WTC11 (cell line): ENCODE data around the gene HSBP1L1. TPM values are rescaled to one million over a fixed set of nuclear protein-coding genes. Genes with fewer than 3 reads are reported as not detected.

Experiments used
- ATAC-seq: fragments of 200-7000 bp; cut with Tn5 transposase; 2 replicates; pipeline ENCODE4 v1.10.0; 2021; ENCODE audit warnings: mild to moderate bottlenecking, moderate library complexity
- CTCF ChIA-PET: fragments of 300-600 bp; sonication (Branson Sonifier 250); formaldehyde crosslinking; loops from one replicate; lab custom pipeline; 2021; ENCODE audit warnings: antibody characterized with exemption; lab: Charles Lee
- POLR2A ChIA-PET: fragments of 350-600 bp; sonication (Branson Sonifier 250); formaldehyde crosslinking; loops from one replicate; lab custom pipeline; 2021; ENCODE audit warnings: antibody characterized with exemption; lab: Charles Lee
- DNase-seq: peaks from one replicate; pipeline ENCODE4 v3.0.0; 2021; ENCODE audit warnings: low spot score
- H3K27ac Mint-ChIP-seq: 2 replicates; pipeline ENCODE4 v1.8.0; 2021; ENCODE audit warnings: mixed read lengths
- H3K27me3 Mint-ChIP-seq: 2 replicates; pipeline ENCODE4 v1.8.0; 2021; ENCODE audit warnings: low read depth, mild to moderate bottlenecking, moderate library complexity, mixed read lengths
- H3K36me3 Mint-ChIP-seq: 2 replicates; pipeline ENCODE4 v1.8.0; 2021; ENCODE audit warnings: mixed read lengths
- H3K4me1 Mint-ChIP-seq: 2 replicates; pipeline ENCODE4 v1.8.0; 2022; ENCODE audit warnings: mixed read lengths
- H3K4me3 Mint-ChIP-seq: 2 replicates; pipeline ENCODE4 v1.8.0; 2021; ENCODE audit warnings: mild to moderate bottlenecking, moderate library complexity, mixed read lengths
- H3K9me3 Mint-ChIP-seq: 2 replicates; pipeline ENCODE4 v1.8.0; 2021; ENCODE audit warnings: mixed read lengths
- ATF6 ChIP-seq: sonication (generic); formaldehyde crosslinking; IDR thresholded peaks from 2 replicates; pipeline ENCODE4 v1.8.1; 2023; ENCODE audit warnings: mild to moderate bottlenecking, missing genetic modification reagents
- CDX4 ChIP-seq: fragments of 250-450 bp; sonication (Bioruptor Pico); IDR thresholded peaks from 2 replicates; pipeline ENCODE4 v1.9.0; 2021; ENCODE audit warnings: moderate library complexity, mild to moderate bottlenecking, inconsistent platforms, borderline replicate concordance
- ESRRA ChIP-seq: sonication (generic); formaldehyde crosslinking; IDR thresholded peaks from 2 replicates; pipeline ENCODE4 v1.8.1; 2022; ENCODE audit warnings: mild to moderate bottlenecking, missing genetic modification reagents, borderline replicate concordance
- GRHL2 ChIP-seq: fragments of 250-450 bp; sonication (Bioruptor Pico); IDR thresholded peaks from 2 replicates; pipeline ENCODE4 v1.8.0; 2022; ENCODE audit warnings: mild to moderate bottlenecking, moderate library complexity; ENCODE audit not compliant: insufficient replicate concordance, severe bottlenecking
- HMGA2 ChIP-seq: fragments of 250-450 bp; sonication (Bioruptor Pico); IDR thresholded peaks from 2 replicates; pipeline ENCODE4 v1.4.0; 2021; ENCODE audit warnings: mild to moderate bottlenecking, moderate library complexity
- IRF2 ChIP-seq: sonication (generic); formaldehyde crosslinking; IDR thresholded peaks from 2 replicates; pipeline ENCODE4 v1.8.0; 2022; ENCODE audit warnings: low read depth, missing genetic modification reagents, borderline replicate concordance
- KAT7 ChIP-seq: sonication (generic); formaldehyde crosslinking; IDR thresholded peaks from 2 replicates; pipeline ENCODE4 v1.8.1; 2023; ENCODE audit warnings: missing genetic modification reagents, mild to moderate bottlenecking, borderline replicate concordance
- NR1H2 ChIP-seq: sonication (generic); formaldehyde crosslinking; IDR thresholded peaks from 2 replicates; pipeline ENCODE4 v1.9.0; 2021; ENCODE audit warnings: mild to moderate bottlenecking, moderate library complexity, missing genetic modification reagents
- NR2C2 ChIP-seq: sonication (generic); formaldehyde crosslinking; IDR thresholded peaks from 2 replicates; pipeline ENCODE4 v1.8.0; 2022; ENCODE audit warnings: mild to moderate bottlenecking, missing genetic modification reagents
- NR3C1 ChIP-seq: sonication (generic); formaldehyde crosslinking; conservative IDR thresholded peaks from 2 replicates; pipeline ENCODE4 v1.8.1; 2023; ENCODE audit warnings: low read depth, mild to moderate bottlenecking, missing genetic modification reagents
- PRRX2 ChIP-seq: fragments of 250-450 bp; sonication (Bioruptor Pico); IDR thresholded peaks from 2 replicates; pipeline ENCODE4 v1.8.0; 2021; ENCODE audit warnings: mild to moderate bottlenecking
- ZNF138 ChIP-seq: sonication (generic); formaldehyde crosslinking; conservative IDR thresholded peaks from 2 replicates; pipeline ENCODE4 v1.8.1; 2022; ENCODE audit warnings: mild to moderate bottlenecking, moderate library complexity, missing genetic modification reagents
- ZNF263 ChIP-seq: sonication (generic); formaldehyde crosslinking; IDR thresholded peaks from 2 replicates; pipeline ENCODE4 v1.8.1; 2022; ENCODE audit warnings: low read depth, mild to moderate bottlenecking, moderate library complexity, missing genetic modification reagents
- ZNF396 ChIP-seq: fragments of 250-450 bp; sonication (Bioruptor Pico); IDR thresholded peaks from 2 replicates; pipeline ENCODE4 v1.8.0; 2021; ENCODE audit warnings: mild to moderate bottlenecking, moderate library complexity, borderline replicate concordance
- ZNF512 ChIP-seq: sonication (generic); formaldehyde crosslinking; IDR thresholded peaks from 2 replicates; pipeline ENCODE4 v1.8.1; 2022; ENCODE audit warnings: missing genetic modification reagents, borderline replicate concordance
- ZNF671 ChIP-seq: fragments of 250-450 bp; sonication (Bioruptor Pico); IDR thresholded peaks from 2 replicates; pipeline ENCODE4 v1.8.0; 2021; ENCODE audit warnings: mild to moderate bottlenecking
- total RNA-seq: library from RNA; stranded (reverse); gene quantifications from 3 replicates; pipeline ENCODE4 v1.2.3, GENCODE V29; 2021
- TF ChIP-seq, protein P1 (sequence below): sonication (generic); formaldehyde crosslinking; IDR thresholded peaks from 2 replicates; pipeline ENCODE4 v1.8.1; 2022; ENCODE audit warnings: low read depth, missing genetic modification reagents, borderline replicate concordance
- TF ChIP-seq, protein P2 (sequence below): sonication (generic); formaldehyde crosslinking; IDR thresholded peaks from 2 replicates; pipeline ENCODE4 v1.8.1; 2023; ENCODE audit warnings: mild to moderate bottlenecking, missing genetic modification reagents, borderline replicate concordance
- TF ChIP-seq, protein P3 (sequence below): sonication (generic); formaldehyde crosslinking; IDR thresholded peaks from 2 replicates; pipeline ENCODE4 v1.8.1; 2023; ENCODE audit warnings: mild to moderate bottlenecking, missing genetic modification reagents, moderate library complexity

The HSBP1L1 gene
- total RNA-seq, 1 experiment from 2014 or later: 1.4 TPM

DNA sequence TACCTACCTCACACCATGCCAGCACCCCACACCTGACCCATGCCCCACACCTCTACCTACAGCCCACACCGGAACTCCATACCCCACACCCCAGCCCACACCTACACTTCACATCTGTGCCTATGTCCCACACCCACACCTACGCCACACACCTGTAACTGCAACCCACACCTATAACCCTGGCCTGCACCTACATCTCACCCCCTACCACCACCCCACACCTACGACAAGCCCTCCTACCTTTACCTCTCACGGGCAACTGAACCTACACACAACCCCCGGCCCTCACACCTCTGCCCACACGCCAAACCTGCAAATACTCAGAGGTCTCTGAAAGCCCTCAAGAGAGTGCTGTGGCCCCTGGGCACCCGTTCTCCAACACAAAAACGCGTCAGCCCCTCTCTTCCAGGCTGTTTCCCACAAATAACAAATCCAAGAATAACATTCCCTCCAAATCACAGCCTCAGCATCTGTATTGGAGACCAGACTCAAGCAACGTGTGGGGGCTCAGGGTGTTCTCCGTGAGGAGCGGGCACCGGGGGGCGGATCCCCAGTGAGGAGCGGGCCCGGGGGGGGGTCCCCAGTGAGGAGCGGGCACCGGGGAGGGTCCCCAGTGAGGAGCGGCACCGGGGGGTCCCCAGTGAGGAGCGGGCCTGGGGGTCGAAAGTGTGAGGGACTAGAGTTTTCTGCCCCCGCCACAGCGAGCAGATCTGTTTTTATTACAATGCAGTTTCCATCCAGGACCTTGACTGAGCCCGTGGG is 46.4 kb upstream of the HSBP1L1 start:
- Mint-ChIP-seq H3K9me3 (no peaks in the 10 kb centered on the region), H3K27ac (no peak overlapping the region), H3K4me3 (no peak overlapping the region), H3K27me3 (no peaks in the 10 kb centered on the region), H3K4me1 (peaks cover 12% of the 10 kb centered on the region), H3K36me3 (0 out of 2 replicates have a peak, but pooled peaks cover 5% of the 10 kb centered on the region)
- TF ChIP-seq ZNF512 (CRISPR knock-in tag) (no peak), ZNF138 (CRISPR knock-in tag) (no peak), ZNF263 (CRISPR knock-in tag) (no peak), NR2C2 (CRISPR knock-in tag) (no peak), HMGA2 (CRISPR knock-in tag) (no peak), ZNF396 (CRISPR knock-in tag) (no peak), NR1H2 (CRISPR knock-in tag) (no peak), CDX4 (CRISPR knock-in tag) (no peak), GRHL2 (no peak), PRRX2 (CRISPR knock-in tag) (no peak), ZNF671 (no peak), KAT7 (CRISPR knock-in tag) (no peak), ESRRA (no peak), IRF2 (CRISPR knock-in tag) (no peak), ATF6 (no peak), NR3C1 (CRISPR knock-in tag) (no peak)
- TF ChIP-seq, protein P1, sequence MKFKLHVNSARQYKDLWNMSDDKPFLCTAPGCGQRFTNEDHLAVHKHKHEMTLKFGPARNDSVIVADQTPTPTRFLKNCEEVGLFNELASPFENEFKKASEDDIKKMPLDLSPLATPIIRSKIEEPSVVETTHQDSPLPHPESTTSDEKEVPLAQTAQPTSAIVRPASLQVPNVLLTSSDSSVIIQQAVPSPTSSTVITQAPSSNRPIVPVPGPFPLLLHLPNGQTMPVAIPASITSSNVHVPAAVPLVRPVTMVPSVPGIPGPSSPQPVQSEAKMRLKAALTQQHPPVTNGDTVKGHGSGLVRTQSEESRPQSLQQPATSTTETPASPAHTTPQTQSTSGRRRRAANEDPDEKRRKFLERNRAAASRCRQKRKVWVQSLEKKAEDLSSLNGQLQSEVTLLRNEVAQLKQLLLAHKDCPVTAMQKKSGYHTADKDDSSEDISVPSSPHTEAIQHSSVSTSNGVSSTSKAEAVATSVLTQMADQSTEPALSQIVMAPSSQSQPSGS: no peak
- TF ChIP-seq, protein P2, sequence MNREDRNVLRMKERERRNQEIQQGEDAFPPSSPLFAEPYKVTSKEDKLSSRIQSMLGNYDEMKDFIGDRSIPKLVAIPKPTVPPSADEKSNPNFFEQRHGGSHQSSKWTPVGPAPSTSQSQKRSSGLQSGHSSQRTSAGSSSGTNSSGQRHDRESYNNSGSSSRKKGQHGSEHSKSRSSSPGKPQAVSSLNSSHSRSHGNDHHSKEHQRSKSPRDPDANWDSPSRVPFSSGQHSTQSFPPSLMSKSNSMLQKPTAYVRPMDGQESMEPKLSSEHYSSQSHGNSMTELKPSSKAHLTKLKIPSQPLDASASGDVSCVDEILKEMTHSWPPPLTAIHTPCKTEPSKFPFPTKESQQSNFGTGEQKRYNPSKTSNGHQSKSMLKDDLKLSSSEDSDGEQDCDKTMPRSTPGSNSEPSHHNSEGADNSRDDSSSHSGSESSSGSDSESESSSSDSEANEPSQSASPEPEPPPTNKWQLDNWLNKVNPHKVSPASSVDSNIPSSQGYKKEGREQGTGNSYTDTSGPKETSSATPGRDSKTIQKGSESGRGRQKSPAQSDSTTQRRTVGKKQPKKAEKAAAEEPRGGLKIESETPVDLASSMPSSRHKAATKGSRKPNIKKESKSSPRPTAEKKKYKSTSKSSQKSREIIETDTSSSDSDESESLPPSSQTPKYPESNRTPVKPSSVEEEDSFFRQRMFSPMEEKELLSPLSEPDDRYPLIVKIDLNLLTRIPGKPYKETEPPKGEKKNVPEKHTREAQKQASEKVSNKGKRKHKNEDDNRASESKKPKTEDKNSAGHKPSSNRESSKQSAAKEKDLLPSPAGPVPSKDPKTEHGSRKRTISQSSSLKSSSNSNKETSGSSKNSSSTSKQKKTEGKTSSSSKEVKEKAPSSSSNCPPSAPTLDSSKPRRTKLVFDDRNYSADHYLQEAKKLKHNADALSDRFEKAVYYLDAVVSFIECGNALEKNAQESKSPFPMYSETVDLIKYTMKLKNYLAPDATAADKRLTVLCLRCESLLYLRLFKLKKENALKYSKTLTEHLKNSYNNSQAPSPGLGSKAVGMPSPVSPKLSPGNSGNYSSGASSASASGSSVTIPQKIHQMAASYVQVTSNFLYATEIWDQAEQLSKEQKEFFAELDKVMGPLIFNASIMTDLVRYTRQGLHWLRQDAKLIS (CRISPR knock-in tag): no peak
- TF ChIP-seq, protein P3, sequence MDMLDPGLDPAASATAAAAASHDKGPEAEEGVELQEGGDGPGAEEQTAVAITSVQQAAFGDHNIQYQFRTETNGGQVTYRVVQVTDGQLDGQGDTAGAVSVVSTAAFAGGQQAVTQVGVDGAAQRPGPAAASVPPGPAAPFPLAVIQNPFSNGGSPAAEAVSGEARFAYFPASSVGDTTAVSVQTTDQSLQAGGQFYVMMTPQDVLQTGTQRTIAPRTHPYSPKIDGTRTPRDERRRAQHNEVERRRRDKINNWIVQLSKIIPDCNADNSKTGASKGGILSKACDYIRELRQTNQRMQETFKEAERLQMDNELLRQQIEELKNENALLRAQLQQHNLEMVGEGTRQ (CRISPR knock-in tag): no peak
- ATAC-seq (no peak), DNase-seq (no peak)
- POLR2A ChIA-PET: no interaction called here
- CTCF ChIA-PET: no interaction called here
